CD14-positive monocyte (primary cell): Measurements from ENCODE around the gene HERC2. TPM values are rescaled to one million over a fixed set of nuclear protein-coding genes. Genes with fewer than 3 reads are reported as not detected.
"Not testable (repeated sequence)": the region's sequence is repeated elsewhere in the genome, so short reads cannot be mapped to it uniquely, and the experiment has no call there.

Source experiments
- DNase-seq, 3 donors: peaks; one replicate each; pipeline ENCODE4 v3.0.0-alpha.2; 2011 to 2022
- H2AFZ ChIP-seq: 2 replicates; pipeline ENCODE4 v1.6.0; 2012; ENCODE audit warnings: mild to moderate bottlenecking, low read depth, low read length, inconsistent platforms; ENCODE audit not compliant: insufficient read depth, poor library complexity, severe bottlenecking
- H3K27ac ChIP-seq, 2 donors: 1 replicate in 1 of 2; 2 replicates in 1 of 2; pipeline ENCODE4 v1.5.1; 2012 to 2013; ENCODE audit warnings: low read length in 2 of 2, control low read depth in 1 of 2, inconsistent platforms in 1 of 2, low read depth in 1 of 2, mild to moderate bottlenecking in 1 of 2
- H3K27me3 ChIP-seq, 2 donors: one replicate each; pipeline versions ENCODE4 v1.6.0 to v1.6.1; 2011 to 2013; ENCODE audit warnings: low read length in 2 of 2; ENCODE audit not compliant: control insufficient read depth in 2 of 2, insufficient read depth in 2 of 2
- H3K36me3 ChIP-seq, 2 donors: replicated peaks in 1 of 2; 1 replicate in 1 of 2; 2 replicates in 1 of 2; pipeline versions ENCODE4 v1.5.1 to v1.6.1; 2012 to 2013; ENCODE audit warnings: low read length in 2 of 2, control low read depth in 1 of 2, inconsistent platforms in 1 of 2, mild to moderate bottlenecking in 1 of 2; ENCODE audit not compliant: insufficient read depth in 2 of 2, control insufficient read depth in 1 of 2
- H3K4me1 ChIP-seq, 2 donors: 1 replicate in 1 of 2; 2 replicates in 1 of 2; pipeline versions ENCODE4 v1.5.1 to v1.6.1; 2012 to 2013; ENCODE audit warnings: low read length in 2 of 2, control low read depth in 1 of 2, inconsistent platforms in 1 of 2, mild to moderate bottlenecking in 1 of 2, moderate library complexity in 1 of 2; ENCODE audit not compliant: insufficient read depth in 2 of 2, control insufficient read depth in 1 of 2
- H3K4me2 ChIP-seq: replicated peaks from 2 replicates; pipeline ENCODE3; 2012; ENCODE audit warnings: low read length, moderate library complexity, mild to moderate bottlenecking; ENCODE audit not compliant: poor library complexity, severe bottlenecking; ENCODE audit errors: extremely low read depth
- H3K4me3 ChIP-seq, 3 experiments: fragments of 200-600 bp in 1 of 3; sonication (generic) in 1 of 3; replicated peaks in 1 of 3; 1 replicate in 2 of 3; 2 replicates in 1 of 3; pipeline ENCODE4 v1.5.1; 2011 to 2013; ENCODE audit warnings: low read length in 3 of 3, mild to moderate bottlenecking in 3 of 3, control low read depth in 2 of 3, low read depth in 2 of 3, inconsistent platforms in 1 of 3, moderate library complexity in 1 of 3
- H3K79me2 ChIP-seq: 2 replicates; pipeline ENCODE4 v1.6.0; 2012; ENCODE audit warnings: mild to moderate bottlenecking, control low read depth, inconsistent platforms, low read length, moderate library complexity; ENCODE audit not compliant: insufficient read depth
- H3K9ac ChIP-seq: 2 replicates; pipeline ENCODE4 v1.6.0; 2017; ENCODE audit warnings: low read length, mild to moderate bottlenecking; ENCODE audit not compliant: insufficient read depth, poor library complexity, severe bottlenecking
- H3K9me3 ChIP-seq, 2 donors: replicated peaks in 1 of 2; 1 replicate in 1 of 2; 2 replicates in 1 of 2; pipeline versions ENCODE4 v1.5.1 to v1.6.1; 2012 to 2013; ENCODE audit warnings: low read length in 2 of 2, control low read depth in 1 of 2; ENCODE audit not compliant: control insufficient read depth in 1 of 2, insufficient read depth in 1 of 2
- H4K20me1 ChIP-seq: 2 replicates; pipeline ENCODE4 v1.6.0; 2012; ENCODE audit warnings: mild to moderate bottlenecking, low read length, control low read depth, moderate library complexity; ENCODE audit not compliant: insufficient read depth
- H3K27ac Mint-ChIP-seq, 7 donors: one replicate each; pipeline ENCODE4 v1.8.0; 2020; ENCODE audit warnings: mild to moderate bottlenecking in 7 of 7, mixed read lengths in 7 of 7, moderate library complexity in 6 of 7, inconsistent platforms in 2 of 7
- H3K27me3 Mint-ChIP-seq, 3 donors: one replicate each; pipeline ENCODE4 v1.8.0; 2021 to 2022; ENCODE audit warnings: low read depth in 3 of 3, mild to moderate bottlenecking in 3 of 3, mixed read lengths in 3 of 3, moderate library complexity in 3 of 3, inconsistent platforms in 1 of 3
- H3K36me3 Mint-ChIP-seq, 2 donors: one replicate each; pipeline ENCODE4 v1.8.0; 2020; ENCODE audit warnings: mixed read lengths in 2 of 2, inconsistent platforms in 1 of 2, mild to moderate bottlenecking in 1 of 2
- H3K4me1 Mint-ChIP-seq: one replicate; pipeline ENCODE4 v1.8.0; 2020; ENCODE audit warnings: mild to moderate bottlenecking, mixed read lengths
- H3K4me3 Mint-ChIP-seq, 2 donors: one replicate each; pipeline ENCODE4 v1.8.0; 2020; ENCODE audit warnings: mild to moderate bottlenecking in 2 of 2, mixed read lengths in 2 of 2, moderate library complexity in 1 of 2
- H3K9me3 Mint-ChIP-seq, 7 donors: one replicate each; pipeline ENCODE4 v1.8.0; 2020 to 2022; ENCODE audit warnings: mixed read lengths in 7 of 7, mild to moderate bottlenecking in 6 of 7, moderate library complexity in 6 of 7, inconsistent platforms in 2 of 7
- CTCF ChIP-seq: fragments of 200-600 bp; IDR thresholded peaks from one replicate; pipeline ENCODE4 v1.8.0; 2022; ENCODE audit warnings: antibody characterized with exemption, mild to moderate bottlenecking
- WGBS: methylation state at CpG from one replicate; pipeline ENCODE4 v1.1.5; 2013; ENCODE audit warnings: missing lambda C conversion rate; ENCODE audit not compliant: insufficient coverage; 5-methylcytosine and 5-hydroxymethylcytosine counted together
- intact Hi-C, 2 donors: fragments of 100-400 bp; cut with micrococcal nuclease; formaldehyde crosslinking; loops; one replicate each; pipeline versions ENCODE4 v1.15.0 to v1.15.1; 2023
- polyA plus RNA-seq, 3 donors: library from polyadenylated mRNA; depleted of rRNA in 1 of 3; unstranded in 2 of 3; stranded (reverse) in 1 of 3; fragments of 300-500 nt in 2 of 3; fragments of >200 nt in 1 of 3; fragmentation: Illumina TruSeq in 2 of 3; gene quantifications; 1 replicate in 2 of 3; 2 replicates in 1 of 3; pipeline ENCODE4 v1.2.3, GENCODE V29; 2012 to 2021

The HERC2 gene
- polyA plus RNA-seq, 3 donors, result 3.1 to 9.0 (median 4.7) TPM

GRCh38 chr15:28153492-28154119 is 168.4 kb downstream of the HERC2 start:
- Histone ChIP-seq H3K27ac (no peak overlapping the region), H2AFZ (no peak overlapping the region), H3K36me3 (peaks cover 0 to 10% of the 10 kb centered on the region in 2 donors), H3K4me3 (no peak overlapping the region), H3K79me2 (no peaks in the 10 kb centered on the region), H3K9ac (no peak overlapping the region), H3K4me2 (no peak overlapping the region), H3K4me1 (no peaks in the 10 kb centered on the region), H3K27me3 (no peaks in the 10 kb centered on the region), H3K9me3 (peaks cover 7 to 15% of the 10 kb centered on the region in 2 donors), H4K20me1 (no peaks in the 10 kb centered on the region)
- Mint-ChIP-seq H3K4me3 (no peak overlapping the region), H3K27ac (peak overlapping the region in 1 of 7 donors; percentile 78), H3K4me1 (no peaks in the 10 kb centered on the region), H3K36me3 (peaks cover 26 to 45% of the 10 kb centered on the region in 2 donors), H3K9me3 (peaks cover 9 to 34% (median 22%) of the 10 kb centered on the region in 7 donors), H3K27me3 (no peaks in the 10 kb centered on the region)
- DNase-seq, result no peak
- WGBS, result 97% methylated on average over 5 of the region's 13 CpGs
- intact Hi-C loops, result no loop called here
- TF ChIP-seq CTCF, result no peak

- DNase-seq, H4K20me1 ChIP-seq, H3K4me2 ChIP-seq, H3K36me3 ChIP-seq, H3K79me2 ChIP-seq, H3K9ac ChIP-seq, H3K27me3 ChIP-seq, H2AFZ ChIP-seq, H3K4me1 Mint-ChIP-seq, H3K27ac ChIP-seq, intact Hi-C loops, H3K4me1 ChIP-seq, H3K27ac Mint-ChIP-seq, H3K27me3 Mint-ChIP-seq, H3K4me3 ChIP-seq, H3K4me3 Mint-ChIP-seq: not testable (repeated sequence)
- H3K9me3 ChIP-seq, result peaks cover 7 to 15% of the 10 kb centered on the region in 2 donors
- no CpG with 5 or more reads among the region's 8 CpGs for WGBS
- Mint-ChIP-seq H3K9me3 (peaks cover 9 to 29% (median 19%) of the 10 kb centered on the region in 7 donors), H3K36me3 (peaks cover 26 to 51% of the 10 kb centered on the region in 2 donors)
These were observed 169.4 kb downstream of the HERC2 start for GRCh38 chr15:28152538-28152923.

GRCh38 chr15:28151864-28152537 is 170.0 kb downstream of the HERC2 start:
- H3K4me2 ChIP-seq, H3K4me1 Mint-ChIP-seq, H3K4me3 ChIP-seq, H3K4me3 Mint-ChIP-seq, DNase-seq, H3K27ac Mint-ChIP-seq, H2AFZ ChIP-seq, H3K9ac ChIP-seq, H3K36me3 ChIP-seq, H3K4me1 ChIP-seq, intact Hi-C loops, H3K27me3 Mint-ChIP-seq, H3K79me2 ChIP-seq, H3K27ac ChIP-seq, H4K20me1 ChIP-seq, H3K27me3 ChIP-seq: not testable (repeated sequence)
- H3K9me3 ChIP-seq, result peaks cover 7 to 15% of the 10 kb centered on the region in 2 donors
- WGBS, result 0% methylated on average over 1 of the region's 9 CpGs
- peaks cover 9 to 25% (median 19%) of the 10 kb centered on the region in 7 donors for H3K9me3 Mint-ChIP-seq
- peaks cover 26 to 51% of the 10 kb centered on the region in 2 donors for H3K36me3 Mint-ChIP-seq
